HL-60 (cell line): Measurements from ENCODE around the gene UBQLN4.

Experiments
- DNase-seq, 2 experiments: peaks; one replicate each; pipeline ENCODE4 v3.0.0-alpha.2; 2010 to 2020; ENCODE audit warnings: low read depth in 1 of 2, low spot score in 1 of 2
- H3K27ac ChIP-seq: fragments of 250-450 bp; sonication (Bioruptor Pico); replicated peaks from 2 replicates; pipeline ENCODE4 v1.5.1; 2020; ENCODE audit warnings: mild to moderate bottlenecking, moderate library complexity
- H3K27me3 ChIP-seq: fragments of 250-450 bp; sonication (Bioruptor Pico); 2 replicates; pipeline ENCODE4 v1.5.1; 2021; ENCODE audit warnings: mild to moderate bottlenecking, moderate library complexity; ENCODE audit not compliant: insufficient read depth, poor library complexity, severe bottlenecking
- H3K4me3 ChIP-seq: replicated peaks from 2 replicates; pipeline ENCODE4 v1.5.1; 2011; ENCODE audit warnings: mild to moderate bottlenecking, control low read depth, low read length; ENCODE audit not compliant: insufficient read depth
- GABPA ChIP-seq: IDR thresholded peaks from 2 replicates; pipeline ENCODE4 v1.6.1; 2012; ENCODE audit warnings: low read depth
- POLR2AphosphoS5 ChIP-seq: IDR thresholded peaks from 2 replicates; pipeline ENCODE4 v1.6.1; 2012; ENCODE audit warnings: low read depth
- REST ChIP-seq: IDR thresholded peaks from 2 replicates; pipeline ENCODE4 v1.6.1; 2012; ENCODE audit warnings: low read depth; ENCODE audit not compliant: insufficient replicate concordance
- SPI1 ChIP-seq: IDR thresholded peaks from 2 replicates; pipeline ENCODE4 v1.6.1; 2012; ENCODE audit warnings: low read depth, mild to moderate bottlenecking, borderline replicate concordance
- TF ChIP-seq, protein P1 (sequence below): IDR thresholded peaks from one replicate; pipeline ENCODE4 v1.5.1; 2011; ENCODE audit warnings: low read length, control low read depth, inconsistent platforms; ENCODE audit not compliant: insufficient read depth

The UBQLN4 gene

GRCh38 chr1:156081917-156082308 is 28.3 kb upstream of the UBQLN4 start:
- peak overlapping the region; percentile 85 for H3K4me3 ChIP-seq
- H3K27ac ChIP-seq: no peak overlapping the region
- DNase-seq: no peak
- peaks cover 10% of the 10 kb centered on the region for H3K27me3 ChIP-seq
- TF ChIP-seq POLR2AphosphoS5: no peak
- no peak for TF ChIP-seq GABPA
- no peak for TF ChIP-seq SPI1
- TF ChIP-seq REST: no peak
- TF ChIP-seq, protein P1, sequence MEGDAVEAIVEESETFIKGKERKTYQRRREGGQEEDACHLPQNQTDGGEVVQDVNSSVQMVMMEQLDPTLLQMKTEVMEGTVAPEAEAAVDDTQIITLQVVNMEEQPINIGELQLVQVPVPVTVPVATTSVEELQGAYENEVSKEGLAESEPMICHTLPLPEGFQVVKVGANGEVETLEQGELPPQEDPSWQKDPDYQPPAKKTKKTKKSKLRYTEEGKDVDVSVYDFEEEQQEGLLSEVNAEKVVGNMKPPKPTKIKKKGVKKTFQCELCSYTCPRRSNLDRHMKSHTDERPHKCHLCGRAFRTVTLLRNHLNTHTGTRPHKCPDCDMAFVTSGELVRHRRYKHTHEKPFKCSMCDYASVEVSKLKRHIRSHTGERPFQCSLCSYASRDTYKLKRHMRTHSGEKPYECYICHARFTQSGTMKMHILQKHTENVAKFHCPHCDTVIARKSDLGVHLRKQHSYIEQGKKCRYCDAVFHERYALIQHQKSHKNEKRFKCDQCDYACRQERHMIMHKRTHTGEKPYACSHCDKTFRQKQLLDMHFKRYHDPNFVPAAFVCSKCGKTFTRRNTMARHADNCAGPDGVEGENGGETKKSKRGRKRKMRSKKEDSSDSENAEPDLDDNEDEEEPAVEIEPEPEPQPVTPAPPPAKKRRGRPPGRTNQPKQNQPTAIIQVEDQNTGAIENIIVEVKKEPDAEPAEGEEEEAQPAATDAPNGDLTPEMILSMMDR: no peak

GRCh38 chr1:156081180-156081916 is 27.8 kb upstream of the UBQLN4 start:
- no peak for DNase-seq
- Histone ChIP-seq H3K4me3 (peak overlapping the region; percentile 85), H3K27me3 (peaks cover 10% of the 10 kb centered on the region), H3K27ac (no peak overlapping the region)
- TF ChIP-seq GABPA: no peak
- TF ChIP-seq, protein P1: no peak
- TF ChIP-seq REST: no peak
- no peak for TF ChIP-seq SPI1
- TF ChIP-seq POLR2AphosphoS5: no peak

DNA sequence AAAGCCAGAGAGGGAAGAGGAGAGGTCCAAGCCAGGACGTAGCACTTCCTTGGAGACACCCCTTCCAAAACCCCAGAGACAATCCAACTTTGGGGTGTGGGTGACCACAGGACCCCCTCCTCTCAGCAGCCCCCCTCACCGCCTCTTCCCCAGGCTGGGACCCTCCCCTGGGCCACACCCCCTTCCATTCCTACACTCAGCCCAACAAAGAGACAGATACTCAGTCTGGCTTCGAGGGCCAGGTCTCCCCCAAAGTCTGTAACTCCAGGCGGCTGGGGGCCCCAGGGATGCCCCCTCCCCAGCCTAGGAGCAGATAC is 27.2 kb upstream of the UBQLN4 start:
- Histone ChIP-seq H3K27me3 (peaks cover 10% of the 10 kb centered on the region), H3K27ac (no peak overlapping the region), H3K4me3 (no peak overlapping the region)
- DNase-seq: no peak
- no peak for TF ChIP-seq GABPA
- no peak for TF ChIP-seq POLR2AphosphoS5
- TF ChIP-seq REST: no peak
- no peak for TF ChIP-seq SPI1
- TF ChIP-seq, protein P1: no peak
